LHCN-M2 (cell line): Measurements from ENCODE around the gene TDP2. TPM values are rescaled to one million over a fixed set of nuclear protein-coding genes. Genes with fewer than 3 reads are reported as not detected.

Experiments
- DNase-seq: peaks from one replicate; pipeline ENCODE4 v3.0.0-alpha.2; 2012; ENCODE audit warnings: low read depth
- total RNA-seq: library from RNA; depleted of rRNA; stranded (reverse); fragments of >200 nt; gene quantifications from 2 replicates; pipeline ENCODE4 v1.2.3, GENCODE V29; 2014; rRNA removed

The TDP2 gene
- total RNA-seq, 1 experiment from 2014 or later, result 22.3 TPM

DNA sequence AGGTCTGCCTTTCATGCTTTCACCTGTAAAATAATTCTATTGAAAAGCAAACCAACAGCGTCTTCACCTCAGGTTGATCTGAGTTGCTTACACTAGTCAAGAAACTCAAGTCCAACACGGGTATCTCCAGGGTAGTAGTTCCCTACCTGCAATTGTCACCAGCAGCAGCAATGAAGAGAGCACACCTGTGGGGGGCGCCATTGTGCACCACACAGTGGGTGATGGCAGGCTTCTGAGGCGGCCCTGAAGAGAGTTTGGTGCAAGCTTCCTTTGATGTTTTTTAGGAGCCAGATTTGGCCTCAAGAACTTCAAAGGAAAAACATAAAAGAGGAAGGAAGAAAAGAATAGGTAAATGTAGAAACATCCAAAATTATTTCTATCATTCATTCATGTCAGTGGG, 65.8 kb downstream of the TDP2 start:
- DNase-seq, result no peak

Other genes with a start within 250 kb of the TDP2 start
- gene GPLD1, start 177.3 kb downstream of the TDP2 start, total RNA-seq, result not detected in 2 replicates
- gene ALDH5A1, start 171.9 kb downstream of the TDP2 start, total RNA-seq, result 0.57 and 0.77 TPM in 2 replicates
- gene KIAA0319, start 20.7 kb downstream of the TDP2 start, total RNA-seq, result 0.06 TPM in 1 of 2 replicates, not detected in the other
- gene ACOT13, start 178 bp upstream of the TDP2 start, total RNA-seq, result 8.1 and 8.4 TPM in 2 replicates
- 134 and 140 TPM in 2 replicates for gene C6orf62, start 52.3 kb upstream of the TDP2 start, total RNA-seq
- 52.4 and 60.5 TPM in 2 replicates for gene GMNN, start 108.0 kb upstream of the TDP2 start, total RNA-seq
- gene ARMH2, start 132.0 kb upstream of the TDP2 start, total RNA-seq, result not detected in 2 replicates